Measurements from ENCODE around the gene NTSR1.

- TF ChIP-seq GABPA (IDR thresholded peaks at IDR 0.05; ENCODE audit: borderline replicate concordance, insufficient read depth, low read length) (no peak), POLR2A (IDR thresholded peaks at IDR 0.05; ENCODE audit: control extremely low read depth in 1 of 2, low read depth in 2 of 2, low read length in 2 of 2) (no peak), JUN (IDR thresholded peaks at IDR 0.05; ENCODE audit: low read depth, low read length) (no peak), KDM1A (IDR thresholded peaks at IDR 0.05; ENCODE audit: borderline replicate concordance, low read length) (no peak), CTCF (IDR thresholded peaks at IDR 0.05; ENCODE audit: control extremely low read depth in 1 of 3, insufficient read depth in 1 of 3, low read depth in 1 of 3, low read length in 3 of 3) (no peak), SP2 (IDR thresholded peaks at IDR 0.05; ENCODE audit: low read length) (no peak), MAX (IDR thresholded peaks at IDR 0.05) (no peak), ZNF274 (IDR thresholded peaks at IDR 0.05; ENCODE audit: borderline replicate concordance, extremely low read depth, low read length) (no peak), SP1 (IDR thresholded peaks at IDR 0.05; ENCODE audit: low read depth, low read length) (no peak)
These were observed 17.1 kb upstream of the NTSR1 start for GRCh38 chr20:62691487-62691886.
